Renal cortical epithelial cell (primary cell): ENCODE measurements around the gene GPRC5A. TPM values are rescaled to one million over a fixed set of nuclear protein-coding genes. Genes with fewer than 3 reads are reported as not detected.

ENCODE experiments used
- DNase-seq: peaks from one replicate; pipeline ENCODE4 v3.0.0-alpha.2; 2011; ENCODE audit warnings: low read depth
- total RNA-seq: library from RNA; depleted of rRNA; stranded (reverse); fragments of >200 nt; gene quantifications from 2 replicates; pipeline ENCODE4 v1.2.3, GENCODE V29; 2014

Gene GPRC5A
- total RNA-seq, 1 donor from 2014 or later, result 55.9 TPM

GRCh38 chr12:12885096-12885792 is 6.1 kb upstream of the GPRC5A start:
- no peak for DNase-seq

DNA sequence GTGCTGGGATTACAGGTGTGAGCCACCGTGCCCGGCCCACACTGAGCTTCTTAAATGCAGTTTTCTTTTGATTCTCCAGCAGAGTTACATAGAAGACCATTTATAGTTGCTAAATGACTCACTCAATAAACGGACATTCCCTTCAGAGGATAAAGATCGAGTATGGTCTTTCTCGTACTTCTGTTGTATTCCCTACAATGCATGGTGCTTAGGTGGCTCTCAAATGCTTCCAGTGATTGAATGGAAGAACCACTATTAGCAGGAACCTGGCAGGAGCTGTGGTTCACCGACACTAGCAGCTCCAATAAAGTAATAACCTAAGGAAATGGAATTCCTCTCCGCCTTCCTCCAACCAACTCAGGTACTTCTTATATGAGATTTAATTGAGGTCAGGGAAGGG is 3.9 kb upstream of the GPRC5A start:
- DNase-seq, result no peak

GRCh38 chr12:12889701-12890100 is 1.7 kb upstream of the GPRC5A start:
- no peak for DNase-seq

DNA sequence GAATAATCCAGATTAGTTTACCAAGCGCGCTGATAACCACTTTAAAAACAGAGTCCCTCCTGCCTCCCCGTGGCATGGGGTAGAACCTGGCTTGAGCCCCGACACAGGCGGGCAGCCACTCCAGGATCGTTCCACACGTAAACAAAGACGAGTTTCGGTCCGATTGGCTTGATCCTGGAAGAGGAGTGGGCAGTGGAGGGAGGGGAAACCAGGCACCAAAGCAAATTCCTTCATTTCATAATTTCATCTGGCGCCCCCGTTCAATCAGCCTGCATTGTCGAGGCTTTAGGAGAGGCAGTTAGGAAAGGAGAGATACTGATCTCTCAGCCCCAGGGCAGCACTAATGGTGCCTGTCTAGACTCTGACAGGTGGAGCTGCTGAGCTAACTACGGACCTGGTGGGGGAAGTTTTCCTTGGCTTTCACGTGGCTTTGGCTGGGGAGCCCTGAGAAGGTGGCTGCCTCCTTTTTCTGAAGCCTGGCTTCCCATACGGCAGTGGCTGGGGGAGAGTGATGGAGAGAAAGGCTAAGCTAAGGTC is 751 bp upstream of the GPRC5A start:
- DNase-seq, result peak; percentile 76

- DNase-seq, result no peak
Observed at GRCh38 chr12:12891881-12892355, 556 bp downstream of the GPRC5A start.

- no peak for DNase-seq
Observed at GRCh38 chr12:12892681-12893141, 1.3 kb downstream of the GPRC5A start.

- no peak for DNase-seq
Observed at GRCh38 chr12:12893438-12893837, 2.1 kb downstream of the GPRC5A start.

GRCh38 chr12:12896260-12896659 is 4.9 kb downstream of the GPRC5A start:
- peak; percentile 77 for DNase-seq

DNA sequence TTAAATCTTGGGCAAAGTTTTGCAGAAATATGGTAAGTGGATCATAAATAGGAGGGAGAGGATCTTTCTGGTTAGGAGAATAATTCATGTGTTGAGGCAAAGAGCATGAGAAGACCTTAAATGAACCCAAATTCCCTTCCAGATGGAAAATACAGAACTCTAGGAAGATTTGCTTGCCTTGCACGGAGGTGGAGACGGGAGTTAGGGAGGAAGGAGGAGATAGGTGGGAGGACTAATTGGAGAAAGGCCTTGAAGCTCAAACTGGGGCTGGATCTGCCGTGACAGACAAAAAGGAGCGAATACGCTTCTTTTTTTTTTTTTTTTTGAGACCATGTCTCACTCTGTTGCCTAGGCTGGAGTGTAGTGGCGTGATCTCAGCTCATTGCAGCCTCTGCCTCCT is 5.9 kb downstream of the GPRC5A start:
- DNase-seq, result no peak

- no peak for DNase-seq
Observed at GRCh38 chr12:12898136-12898717, 6.9 kb downstream of the GPRC5A start.

DNA sequence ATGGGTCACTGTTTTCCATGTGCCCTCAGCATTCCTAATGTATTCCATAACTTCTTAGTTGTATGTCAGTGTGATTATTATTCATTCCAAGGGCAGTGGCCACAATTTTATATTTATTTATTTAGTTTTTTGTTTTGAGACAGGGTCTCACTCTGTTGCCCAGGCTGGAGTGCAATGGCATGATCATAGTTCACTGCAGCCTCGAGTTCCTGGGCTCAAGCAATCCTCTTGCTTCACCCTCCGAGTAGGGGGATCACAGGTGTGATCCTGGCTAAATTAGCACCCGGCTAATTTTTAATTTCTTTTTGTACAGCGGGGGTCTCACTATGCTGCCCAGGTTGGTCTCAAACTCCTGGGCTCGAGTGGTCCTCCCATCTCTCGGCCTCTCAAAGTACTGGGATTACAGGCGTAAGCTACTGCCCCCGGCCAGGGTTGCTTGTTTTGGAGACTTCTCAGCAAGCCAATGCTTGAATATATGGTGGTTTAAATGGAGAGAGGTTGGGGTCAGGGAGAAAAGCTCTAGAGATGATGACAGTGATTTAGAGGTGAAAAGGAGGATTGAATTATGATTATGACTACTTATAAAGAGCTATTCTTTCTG is 7.6 kb downstream of the GPRC5A start:
- DNase-seq, result no peak

GRCh38 chr12:12899530-12900380 is 8.4 kb downstream of the GPRC5A start:
- DNase-seq, result peak; percentile 93

GRCh38 chr12:12900786-12901157 is 9.4 kb downstream of the GPRC5A start:
- no peak for DNase-seq

- DNase-seq, result peak; percentile 95
Observed at GRCh38 chr12:12901158-12901791, 9.9 kb downstream of the GPRC5A start.

- peak; percentile 70 for DNase-seq
Observed at GRCh38 chr12:12902036-12902435, 10.7 kb downstream of the GPRC5A start.

DNA sequence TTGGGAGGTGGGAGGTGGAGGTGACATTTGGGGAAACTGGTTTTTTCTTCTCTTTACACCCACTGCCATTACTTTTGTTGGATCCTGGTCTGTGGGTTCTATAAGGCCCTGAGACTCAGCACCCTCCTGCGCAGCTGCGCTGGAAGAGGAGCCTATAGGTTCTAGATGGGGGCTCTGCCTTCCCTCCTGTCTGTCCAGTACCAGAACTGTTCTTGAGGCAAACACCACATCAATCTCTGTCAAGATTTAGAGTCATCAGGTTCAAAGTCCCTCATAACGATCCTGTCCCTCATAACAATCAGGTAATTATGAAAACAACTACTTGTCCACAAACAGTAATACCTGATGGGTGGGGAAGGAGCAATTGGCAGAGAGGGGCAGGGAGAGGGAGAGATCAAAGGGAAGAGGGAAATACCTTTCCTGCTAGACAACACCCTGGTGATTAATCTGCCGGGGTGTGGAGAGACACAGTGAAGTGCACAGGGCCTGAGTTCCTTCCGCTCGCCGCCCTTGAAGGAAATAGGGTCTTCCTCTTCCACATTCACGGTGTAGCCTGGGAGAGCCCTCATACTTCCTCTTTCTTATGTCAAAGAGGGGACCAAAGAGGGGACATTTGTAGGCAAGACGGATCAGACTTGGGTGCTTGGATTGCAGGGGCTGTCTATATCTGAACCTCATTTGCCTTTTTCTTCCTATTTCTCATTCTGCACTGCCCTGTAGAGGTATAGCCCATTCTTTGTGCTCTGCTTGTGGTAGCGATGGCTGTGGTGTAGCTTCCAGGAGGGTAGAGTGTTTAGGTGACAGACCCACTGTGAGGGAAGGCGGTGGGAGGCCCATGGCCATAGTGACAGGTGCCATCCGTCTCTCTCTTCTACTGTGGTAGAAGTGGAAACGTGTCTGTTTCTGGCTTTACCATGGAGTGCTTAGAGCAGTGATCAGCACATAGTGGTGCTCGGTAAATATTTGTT is 12.6 kb downstream of the GPRC5A start:
- DNase-seq, result peak; percentile 41

GRCh38 chr12:12907552-12907951 is 16.2 kb downstream of the GPRC5A start:
- DNase-seq, result no peak

DNA sequence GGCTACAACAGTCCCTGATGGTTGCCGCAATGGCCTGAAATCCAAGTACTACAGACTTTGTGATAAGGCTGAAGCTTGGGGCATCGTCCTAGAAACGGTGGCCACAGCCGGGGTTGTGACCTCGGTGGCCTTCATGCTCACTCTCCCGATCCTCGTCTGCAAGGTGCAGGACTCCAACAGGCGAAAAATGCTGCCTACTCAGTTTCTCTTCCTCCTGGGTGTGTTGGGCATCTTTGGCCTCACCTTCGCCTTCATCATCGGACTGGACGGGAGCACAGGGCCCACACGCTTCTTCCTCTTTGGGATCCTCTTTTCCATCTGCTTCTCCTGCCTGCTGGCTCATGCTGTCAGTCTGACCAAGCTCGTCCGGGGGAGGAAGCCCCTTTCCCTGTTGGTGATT is 16.9 kb downstream of the GPRC5A start:
- DNase-seq, result no peak

- DNase-seq, result no peak
Observed at GRCh38 chr12:12908711-12909110, 17.3 kb downstream of the GPRC5A start.
